RPMI7951 (cell line): ENCODE results near the gene ELN. TPM values are rescaled to one million over a fixed set of nuclear protein-coding genes. Genes with fewer than 3 reads are reported as not detected.
"Not testable (repeated sequence)": the region's sequence is repeated elsewhere in the genome, so short reads cannot be mapped to it uniquely, and the experiment has no call there.

Source experiments
- DNase-seq: peaks from one replicate; pipeline ENCODE4 v3.0.0-alpha.2; 2012; ENCODE audit warnings: low read depth
- total RNA-seq: library from RNA; depleted of rRNA; stranded (reverse); fragments of >200 nt; shearing (Covaris generic); gene quantifications from 2 replicates; pipeline ENCODE4 v1.2.3, GENCODE V29; 2014

The ELN gene
- total RNA-seq, 1 experiment from 2014 or later = 0.12 TPM

GRCh38 chr7:74000489-74001149, 27.4 kb upstream of the ELN start:
- no peak for DNase-seq

DNA sequence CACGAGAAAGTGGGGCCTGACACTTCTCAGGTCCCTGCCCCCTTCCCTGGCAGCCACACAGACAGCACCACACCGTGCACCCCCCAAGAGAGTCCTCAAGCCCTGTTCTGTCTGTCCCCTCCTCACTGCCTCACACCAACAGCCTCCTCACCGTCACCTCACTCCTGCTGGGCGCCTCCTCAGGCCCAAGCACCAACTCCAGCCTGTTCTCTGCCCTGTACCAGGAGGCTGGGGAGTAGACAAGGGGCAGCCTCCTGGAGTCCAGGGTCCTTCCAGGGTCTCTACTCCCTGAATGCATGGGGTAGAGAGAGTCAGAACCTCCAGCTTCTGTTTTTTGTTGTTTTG, 26.9 kb upstream of the ELN start:
- no peak for DNase-seq

GRCh38 chr7:74002474-74003017, 25.4 kb upstream of the ELN start:
- peak; percentile 89 for DNase-seq

- peak; percentile 43 for DNase-seq
Observed at GRCh38 chr7:74003621-74004020, 24.4 kb upstream of the ELN start.

GRCh38 chr7:74006032-74006431, 21.9 kb upstream of the ELN start:
- DNase-seq = peak; percentile 23

DNA sequence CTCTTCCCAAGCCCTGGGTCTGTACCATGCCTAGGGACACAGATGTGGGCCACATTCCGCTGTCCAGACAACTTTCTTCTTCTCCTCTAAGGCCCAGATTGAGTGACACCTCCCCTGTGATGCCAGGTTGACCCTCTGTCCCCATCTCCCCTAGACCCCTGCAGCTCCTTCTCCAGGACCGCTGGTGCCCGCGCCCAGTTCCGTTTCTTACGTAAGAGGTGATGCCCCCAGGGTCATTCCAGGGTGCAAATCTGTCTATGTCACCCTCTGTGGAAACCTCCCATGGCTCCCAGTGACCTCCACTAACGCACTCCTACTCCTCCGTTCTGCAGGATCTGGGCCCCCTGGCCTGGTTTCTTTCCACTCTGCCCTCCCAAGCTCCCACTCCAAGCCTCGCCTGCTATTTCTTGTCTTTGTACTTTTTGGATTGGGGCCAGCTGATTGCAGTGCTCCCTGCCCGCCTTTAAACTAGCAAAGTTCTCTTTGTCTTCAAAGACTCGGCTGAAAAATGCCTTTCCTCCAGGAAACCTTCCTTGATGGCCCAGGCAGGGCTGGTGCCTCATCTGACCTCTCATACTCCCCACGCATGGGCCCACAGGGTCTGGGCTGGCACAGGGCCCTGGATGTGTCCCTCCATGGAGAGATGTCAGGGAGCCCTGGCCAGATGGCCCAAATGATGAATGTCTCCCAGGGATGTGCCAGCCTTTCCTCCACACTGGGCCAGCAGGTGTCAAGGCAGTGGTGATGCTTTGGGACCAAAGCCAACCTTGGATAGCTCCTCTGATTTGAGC, 21.3 kb upstream of the ELN start:
- no peak for DNase-seq

DNA sequence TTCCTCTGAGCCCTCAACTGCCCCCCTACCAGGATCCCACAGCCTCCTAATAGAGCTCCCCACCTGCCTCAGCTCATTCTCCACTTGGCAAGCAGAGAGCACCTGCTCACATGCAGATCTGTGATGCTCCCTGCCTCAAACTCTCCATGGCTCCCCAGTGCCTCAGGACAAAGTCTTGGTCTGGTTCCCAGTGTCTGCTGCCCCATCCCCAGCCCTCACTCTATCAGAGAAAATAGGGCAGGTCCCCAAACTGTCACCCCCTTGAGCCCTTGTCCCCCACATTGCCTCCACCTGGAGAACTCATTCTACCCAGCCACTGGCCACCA, 20.8 kb upstream of the ELN start:
- DNase-seq = no peak

DNA sequence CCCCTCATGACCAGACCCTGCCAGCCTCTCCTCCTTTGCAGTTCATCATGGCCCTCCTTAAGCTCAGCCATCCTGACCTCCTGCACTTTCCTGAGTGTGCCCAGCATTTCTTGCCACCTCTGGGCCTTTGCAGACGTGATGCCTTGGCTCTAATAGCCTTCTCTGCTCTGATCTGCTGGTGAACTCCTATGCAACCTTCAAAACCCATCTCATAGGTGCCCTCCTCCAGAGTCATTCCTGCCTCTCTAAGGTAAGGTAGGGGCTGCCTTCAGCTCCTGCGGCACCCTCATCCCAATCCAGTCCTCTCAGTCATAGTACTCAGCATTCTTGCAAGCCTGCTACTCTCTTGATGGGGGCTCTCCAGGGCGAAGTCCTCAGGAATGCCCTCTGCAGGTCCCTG, 19.3 kb upstream of the ELN start:
- DNase-seq = no peak

DNA sequence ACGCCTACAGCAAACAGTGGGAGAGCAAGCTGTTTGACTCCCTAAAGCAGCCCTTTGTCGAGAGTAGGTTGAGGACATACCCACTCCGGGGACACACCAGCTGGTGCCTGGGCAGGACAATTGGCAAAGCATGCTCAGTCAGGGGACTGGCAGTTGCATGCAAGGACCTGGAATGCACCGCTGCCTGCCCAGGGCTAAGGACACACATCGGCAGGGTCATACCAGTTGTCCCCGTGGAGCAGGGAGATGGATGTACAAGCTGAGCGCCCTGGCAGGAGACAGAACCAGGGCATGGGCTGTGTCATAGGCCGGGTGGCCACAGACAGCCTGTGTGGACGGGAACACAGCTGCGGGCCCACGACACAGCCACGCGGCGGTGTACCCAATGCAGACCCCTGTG, 18.3 kb upstream of the ELN start:
- DNase-seq = no peak

DNA sequence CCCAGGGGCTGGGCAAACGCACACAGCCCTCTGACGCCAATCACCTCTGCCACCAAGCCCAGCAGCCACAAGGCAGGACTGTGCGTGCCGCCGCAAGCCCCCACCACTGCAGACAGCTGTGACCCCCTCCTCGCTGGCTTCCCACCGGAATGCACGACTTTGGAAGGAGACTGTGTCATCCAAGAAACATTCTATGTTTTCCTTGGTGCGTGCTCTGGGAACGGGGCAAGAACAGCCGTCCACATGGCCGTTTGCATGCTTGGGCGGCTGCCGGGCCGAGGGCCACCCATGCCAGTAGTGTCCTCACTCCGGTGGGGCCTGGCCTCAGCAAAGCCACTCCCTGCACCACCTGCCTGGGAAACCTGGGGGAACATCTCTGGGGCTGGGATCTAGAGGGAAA, 17.6 kb upstream of the ELN start:
- DNase-seq = no peak

DNA sequence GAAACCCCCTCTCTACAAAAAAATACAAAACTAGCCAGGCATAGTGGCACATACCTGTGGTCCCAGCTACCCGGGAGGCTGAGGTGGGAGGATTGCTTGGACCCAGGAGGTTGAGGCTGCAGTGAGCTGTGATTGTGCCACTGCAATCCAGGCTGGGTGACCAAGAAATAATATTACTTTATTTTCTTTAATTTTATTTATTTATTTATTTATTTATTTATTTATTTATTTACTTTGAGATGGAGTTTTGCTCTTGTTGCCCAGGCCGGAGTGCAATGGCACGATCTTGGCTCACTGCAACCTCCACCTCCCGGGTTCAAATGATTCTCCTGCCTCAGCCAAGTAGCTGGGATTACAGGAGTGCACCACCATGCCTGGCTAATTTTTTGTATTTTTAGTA, 16.6 kb upstream of the ELN start:
- not testable (repeated sequence) for DNase-seq

DNA sequence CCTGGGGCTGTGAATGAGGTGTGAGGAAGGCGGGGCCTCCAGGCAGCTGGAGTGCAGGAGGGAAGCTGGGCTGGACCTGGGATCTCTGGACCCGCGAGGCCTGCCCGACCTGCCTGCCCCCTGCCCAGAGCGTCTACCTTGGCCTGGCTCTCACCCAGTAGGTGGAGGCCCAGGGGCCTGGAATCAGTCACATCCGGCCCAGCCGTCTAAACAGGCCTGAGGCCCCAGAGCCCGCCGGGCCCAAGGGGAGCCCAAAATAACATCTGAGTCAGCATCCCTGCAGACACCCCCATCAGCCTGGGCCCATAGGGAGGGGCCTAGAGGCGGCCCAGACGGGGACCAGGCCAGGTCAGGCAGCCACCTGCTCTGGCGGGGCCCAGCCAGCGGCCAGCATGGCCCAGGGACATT, 15.1 kb upstream of the ELN start:
- DNase-seq = peak; percentile 76

- no peak for DNase-seq
Observed at GRCh38 chr7:74013539-74014272, 14.3 kb upstream of the ELN start.

GRCh38 chr7:74014931-74015330, 13.0 kb upstream of the ELN start:
- no peak for DNase-seq

- peak; percentile 27 for DNase-seq
Observed at GRCh38 chr7:74015670-74016069, 12.3 kb upstream of the ELN start.

GRCh38 chr7:74017125-74017524, 10.8 kb upstream of the ELN start:
- peak; percentile 36 for DNase-seq

DNA sequence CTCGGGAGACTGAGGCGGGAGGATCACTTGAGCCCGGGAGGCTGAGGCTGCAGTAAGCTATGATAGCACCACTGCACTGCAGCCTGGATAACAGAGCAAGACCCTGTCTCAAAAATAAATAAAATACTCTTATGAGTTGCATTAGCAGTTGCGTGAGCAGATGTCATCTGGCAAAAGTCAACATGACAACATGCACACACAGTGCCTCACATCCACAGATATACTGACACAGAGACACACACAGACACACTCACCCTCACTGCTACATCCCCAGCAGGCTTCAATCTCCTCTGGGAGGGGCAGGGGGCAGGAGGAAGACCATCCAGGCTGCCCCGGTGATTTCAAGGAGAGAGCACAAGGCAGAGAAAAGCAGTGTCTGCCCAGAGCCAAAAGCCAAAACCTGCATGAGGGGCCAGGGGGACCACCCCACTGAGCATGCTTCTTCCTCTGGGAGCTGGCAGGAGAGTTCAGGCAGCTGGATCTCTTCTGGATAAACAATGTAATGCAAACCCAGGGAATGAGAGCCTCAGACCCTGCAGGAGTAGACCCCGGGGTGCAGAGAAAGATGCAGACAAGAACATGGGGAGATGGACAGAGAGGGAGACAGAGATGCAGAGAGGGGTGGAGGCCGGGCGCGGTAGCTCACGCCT, 9.6 kb upstream of the ELN start:
- DNase-seq = no peak

GRCh38 chr7:74019149-74019548, 8.8 kb upstream of the ELN start:
- no peak for DNase-seq

- DNase-seq = peak; percentile 85
Observed at GRCh38 chr7:74020390-74020789, 7.6 kb upstream of the ELN start.

GRCh38 chr7:74021546-74022320, 6.2 kb upstream of the ELN start:
- DNase-seq = no peak

DNA sequence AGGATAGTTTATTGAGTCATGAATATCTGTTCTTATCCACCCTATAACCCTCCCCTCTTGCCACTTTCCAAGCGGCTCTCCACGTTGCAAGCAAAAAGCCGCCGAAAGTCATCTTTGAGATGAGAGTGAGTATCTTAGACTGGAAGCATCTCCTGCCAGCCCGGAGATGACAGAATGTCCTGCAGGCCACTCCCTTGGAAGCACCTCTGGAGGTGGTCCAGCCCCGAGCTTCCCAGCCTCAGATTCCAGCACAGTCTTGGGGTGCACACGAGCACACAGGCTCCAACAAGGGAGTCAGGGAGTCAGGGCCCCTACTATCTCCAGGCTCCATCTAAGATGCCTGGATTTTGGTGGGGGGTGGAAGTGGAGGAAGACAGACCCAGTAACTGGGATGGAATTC, 5.5 kb upstream of the ELN start:
- DNase-seq = no peak
